NCI-H748 (cell line): Measurements from ENCODE around the gene MYOCD.

ENCODE experiments used
- DNase-seq: peaks from one replicate; lab custom pipeline; 2025; ENCODE audit not compliant: unreplicated experiment; lab: John Stamatoyannopoulos, UW

MYOCD gene

GRCh38 chr17:12745486-12745885, 79.8 kb downstream of the MYOCD start:
- DNase-seq: no peak

- no peak for DNase-seq
Measured at GRCh38 chr17:12756786-12757185, 91.1 kb downstream of the MYOCD start.

- no peak for DNase-seq
Measured at GRCh38 chr17:12759090-12759489, 93.4 kb downstream of the MYOCD start.

- DNase-seq: no peak
Measured at GRCh38 chr17:12765548-12765947, 99.9 kb downstream of the MYOCD start.

- DNase-seq: no peak
Measured at GRCh38 chr17:12768255-12768654, 102.6 kb downstream of the MYOCD start.

- no peak for DNase-seq
Measured at GRCh38 chr17:12769981-12770380, 104.3 kb downstream of the MYOCD start.

GRCh38 chr17:12773153-12773552, 107.5 kb downstream of the MYOCD start:
- no peak for DNase-seq

- no peak for DNase-seq
Measured at GRCh38 chr17:12789075-12789480, 123.4 kb downstream of the MYOCD start.

- peak; percentile 76 for DNase-seq
Measured at GRCh38 chr17:12789481-12790248, 124.0 kb downstream of the MYOCD start, which contains the start of gene ARHGAP44. Gene ARHGAP44, plus strand, starts transcription at chr17:12789498. Its CDS starts 341 bp downstream, at chr17:12789839.

- no peak for DNase-seq
Measured at GRCh38 chr17:12790249-12791106, 124.8 kb downstream of the MYOCD start.

- DNase-seq: no peak
Measured at GRCh38 chr17:12794919-12795532, 129.3 kb downstream of the MYOCD start.

- DNase-seq: no peak
Measured at GRCh38 chr17:12800855-12801365, 135.2 kb downstream of the MYOCD start.

- DNase-seq: no peak
Measured at GRCh38 chr17:12806630-12807029, 140.9 kb downstream of the MYOCD start.

- no peak for DNase-seq
Measured at GRCh38 chr17:12808723-12809122, 143.0 kb downstream of the MYOCD start.

- no peak for DNase-seq
Measured at GRCh38 chr17:12812877-12813276, 147.2 kb downstream of the MYOCD start.

- no peak for DNase-seq
Measured at GRCh38 chr17:12813664-12814063, 148.0 kb downstream of the MYOCD start.

GRCh38 chr17:12814718-12815117, 149.0 kb downstream of the MYOCD start:
- no peak for DNase-seq

GRCh38 chr17:12815642-12816141, 150.0 kb downstream of the MYOCD start:
- no peak for DNase-seq
